H1 (cell line): ENCODE measurements around the gene SLC25A38. TPM values are rescaled to one million over a fixed set of nuclear protein-coding genes. Genes with fewer than 3 reads are reported as not detected.

ENCODE experiments used
- CTCF ChIA-PET: fragments of 300-600 bp; sonication (Branson Sonifier 250); formaldehyde crosslinking; loops from one replicate; lab custom pipeline; 2021; ENCODE audit not compliant: partially characterized antibody; lab: Charles Lee
- POLR2A ChIA-PET: fragments of 300-600 bp; sonication (Branson Sonifier 250); formaldehyde crosslinking; loops from one replicate; lab custom pipeline; 2021; ENCODE audit warnings: inconsistent platforms; ENCODE audit not compliant: partially characterized antibody; lab: Charles Lee
- DNase-seq, 2 experiments: peaks; one replicate each; pipeline versions ENCODE4 v3.0.0 to v3.0.0-alpha.2; 2010 to 2022; ENCODE audit warnings: low spot score in 2 of 2, low read depth in 1 of 2, mixed read lengths in 1 of 2
- FAIRE-seq: peaks from 2 replicates; lab custom pipeline; 2011; peaks lifted over from hg19 to GRCh38; lab: Jason Lieb, UNC
- H2AFZ ChIP-seq: 2 replicates; pipeline ENCODE4 v1.8.1; 2012; ENCODE audit warnings: low read length, inconsistent platforms
- H2AK5ac ChIP-seq: 2 replicates; pipeline ENCODE4 v1.6.1; 2013; ENCODE audit warnings: low read depth, low read length
- H2BK120ac ChIP-seq: replicated peaks from 2 replicates; pipeline ENCODE3; 2013; ENCODE audit warnings: low read depth, low read length, inconsistent platforms
- H2BK12ac ChIP-seq: 2 replicates; pipeline ENCODE4 v1.6.1; 2013; ENCODE audit warnings: low read depth, low read length
- H2BK15ac ChIP-seq: 2 replicates; pipeline ENCODE4 v1.6.1; 2013; ENCODE audit warnings: low read length
- H2BK20ac ChIP-seq: 2 replicates; pipeline ENCODE4 v1.6.1; 2013; ENCODE audit warnings: low read length
- H2BK5ac ChIP-seq: 2 replicates; pipeline ENCODE4 v1.6.1; 2013; ENCODE audit warnings: low read depth, low read length
- H3K14ac ChIP-seq: 2 replicates; pipeline ENCODE4 v1.6.1; 2013; ENCODE audit warnings: inconsistent platforms; ENCODE audit not compliant: insufficient read length
- H3K18ac ChIP-seq: 2 replicates; pipeline ENCODE4 v1.6.1; 2013; ENCODE audit warnings: low read length; ENCODE audit errors: extremely low read depth
- H3K23ac ChIP-seq: 2 replicates; pipeline ENCODE4 v1.6.1; 2013; ENCODE audit warnings: inconsistent platforms; ENCODE audit not compliant: insufficient read length
- H3K23me2 ChIP-seq: 2 replicates; pipeline ENCODE4 v1.6.1; 2013; ENCODE audit warnings: low read depth, low read length
- H3K27ac ChIP-seq: 2 replicates; pipeline ENCODE4 v1.6.1; 2011; ENCODE audit warnings: low read depth, low read length, inconsistent platforms
- H3K27me3 ChIP-seq, 4 experiments: replicated peaks in 1 of 4; 1 replicate in 1 of 4; 2 replicates in 3 of 4; pipeline versions ENCODE4 v1.6.1 to v1.8.1; 2011 to 2013; ENCODE audit warnings: low read length in 3 of 4, mild to moderate bottlenecking in 3 of 4, inconsistent platforms in 2 of 4, mixed read lengths in 2 of 4, moderate library complexity in 1 of 4; ENCODE audit not compliant: control insufficient read depth in 3 of 4, insufficient read depth in 3 of 4; ENCODE audit errors: extremely low read depth in 1 of 4
- H3K36me3 ChIP-seq, 4 experiments: 2 replicates each; pipeline versions ENCODE4 v1.6.1 to v1.8.1; 2011 to 2013; ENCODE audit warnings: mild to moderate bottlenecking in 4 of 4, low read length in 3 of 4, moderate library complexity in 2 of 4, control low read depth in 1 of 4, inconsistent platforms in 1 of 4; ENCODE audit not compliant: insufficient read depth in 4 of 4, control insufficient read depth in 2 of 4
- H3K4ac ChIP-seq: replicated peaks from 2 replicates; pipeline ENCODE3; 2013; ENCODE audit warnings: low read length, low read depth, mixed read lengths, inconsistent platforms; ENCODE audit not compliant: insufficient read length
- H3K4me1 ChIP-seq, 4 experiments: replicated peaks in 1 of 4; 1 replicate in 1 of 4; 2 replicates in 3 of 4; pipeline versions ENCODE4 v1.6.1 to v1.8.1; 2011 to 2013; ENCODE audit warnings: low read length in 3 of 4, inconsistent platforms in 2 of 4, mixed read lengths in 1 of 4; ENCODE audit not compliant: insufficient read depth in 4 of 4, control insufficient read depth in 3 of 4
- H3K4me2 ChIP-seq, 2 experiments: 2 replicates each; pipeline versions ENCODE4 v1.6.1 to v1.8.1; 2011 to 2013; ENCODE audit warnings: low read depth in 2 of 2, low read length in 2 of 2, control low read depth in 1 of 2, inconsistent platforms in 1 of 2, mild to moderate bottlenecking in 1 of 2; ENCODE audit not compliant: insufficient read depth in 1 of 2
- H3K4me3 ChIP-seq, 4 experiments: fragments of 200-600, 300-600 bp in 1 of 4; sonication (generic), shearing (Covaris generic), sonication (Bioruptor Twin) in 1 of 4; 2 replicates each; pipeline versions ENCODE4 v1.5.1 to v1.8.1; 2011 to 2016; ENCODE audit warnings: low read length in 4 of 4, low read depth in 3 of 4, control low read depth in 2 of 4, inconsistent platforms in 2 of 4, mild to moderate bottlenecking in 2 of 4, mixed read lengths in 1 of 4, moderate library complexity in 1 of 4; ENCODE audit not compliant: insufficient read depth in 2 of 4; ENCODE audit errors: extremely low read depth in 1 of 4
- H3K56ac ChIP-seq: replicated peaks from 2 replicates; pipeline ENCODE3; 2013; ENCODE audit warnings: low read depth, mild to moderate bottlenecking, mixed read lengths, low read length, inconsistent platforms; ENCODE audit not compliant: insufficient read length
- H3K79me1 ChIP-seq: 2 replicates; pipeline ENCODE4 v1.6.1; 2013; ENCODE audit warnings: low read depth, low read length, control low read depth
- H3K79me2 ChIP-seq, 2 experiments: 2 replicates each; pipeline versions ENCODE4 v1.6.1 to v1.8.1; 2012 to 2013; ENCODE audit warnings: low read length in 2 of 2, mild to moderate bottlenecking in 2 of 2, inconsistent platforms in 1 of 2; ENCODE audit not compliant: insufficient read depth in 2 of 2, control insufficient read depth in 1 of 2
- H3K9ac ChIP-seq, 4 experiments: replicated peaks in 1 of 4; 1 replicate in 1 of 4; 2 replicates in 3 of 4; pipeline versions ENCODE4 v1.6.1 to v1.8.1; 2011 to 2013; ENCODE audit warnings: low read depth in 3 of 4, low read length in 3 of 4, control low read depth in 2 of 4, mild to moderate bottlenecking in 2 of 4, moderate library complexity in 2 of 4, inconsistent platforms in 1 of 4; ENCODE audit errors: extremely low read depth in 1 of 4
- H3K9me3 ChIP-seq, 2 experiments: 2 replicates each; pipeline versions ENCODE4 v1.6.1 to v1.8.1; 2012 to 2013; ENCODE audit warnings: mild to moderate bottlenecking in 2 of 2, moderate library complexity in 2 of 2, control low read depth in 1 of 2, inconsistent platforms in 1 of 2, low read depth in 1 of 2, low read length in 1 of 2, mixed read lengths in 1 of 2; ENCODE audit not compliant: insufficient read depth in 2 of 2
- H4K20me1 ChIP-seq, 2 experiments: replicated peaks in 1 of 2; 2 replicates each; pipeline versions ENCODE3 to v1.8.1; 2011 to 2013; ENCODE audit warnings: inconsistent platforms in 2 of 2, low read length in 2 of 2, mild to moderate bottlenecking in 1 of 2; ENCODE audit not compliant: insufficient read depth in 2 of 2, control insufficient read depth in 1 of 2
- H4K5ac ChIP-seq: 2 replicates; pipeline ENCODE4 v1.6.1; 2013; ENCODE audit warnings: low read length, low read depth, mixed read lengths, inconsistent platforms; ENCODE audit not compliant: insufficient read length
- H4K8ac ChIP-seq: 2 replicates; pipeline ENCODE4 v1.8.0; 2013; ENCODE audit warnings: mild to moderate bottlenecking, moderate library complexity, low read length, inconsistent platforms; ENCODE audit not compliant: insufficient read depth; ENCODE audit errors: extremely low read depth
- H4K91ac ChIP-seq: replicated peaks from 2 replicates; pipeline ENCODE3; 2013; ENCODE audit warnings: low read length, mixed read lengths, inconsistent platforms; ENCODE audit not compliant: insufficient read length
- ATF2 ChIP-seq: IDR thresholded peaks from 2 replicates; pipeline ENCODE4 v1.6.1; 2012; ENCODE audit warnings: low read length, inconsistent platforms
- CREB1 ChIP-seq: IDR thresholded peaks from 2 replicates; pipeline ENCODE4 v1.6.1; 2012; ENCODE audit warnings: inconsistent platforms
- CTCF ChIP-seq, 3 experiments: IDR thresholded peaks; 1 replicate in 2 of 3; 2 replicates in 1 of 3; pipeline versions ENCODE4 v1.5.1 to v1.6.1; 2011; ENCODE audit warnings: low read length in 3 of 3, mild to moderate bottlenecking in 3 of 3, inconsistent platforms in 2 of 3, low read depth in 1 of 3, moderate library complexity in 1 of 3; ENCODE audit not compliant: insufficient read depth in 1 of 3; ENCODE audit errors: control extremely low read depth in 1 of 3
- GTF2F1 ChIP-seq: IDR thresholded peaks from 2 replicates; pipeline ENCODE4 v1.6.1; 2012; ENCODE audit warnings: low read depth, low read length, improper control_type of control experiment, borderline replicate concordance
- KDM4A ChIP-seq: IDR thresholded peaks from one replicate; pipeline ENCODE4 v1.7.1; 2012; ENCODE audit warnings: low read depth, mild to moderate bottlenecking, moderate library complexity, low read length, inconsistent platforms; ENCODE audit not compliant: severe bottlenecking
- RBBP5 ChIP-seq: IDR thresholded peaks from 2 replicates; pipeline ENCODE4 v1.7.1; 2012; ENCODE audit warnings: low read depth, mild to moderate bottlenecking, inconsistent platforms, low read length, moderate library complexity, borderline replicate concordance
- RXRA ChIP-seq: IDR thresholded peaks from 2 replicates; pipeline ENCODE4 v1.6.1; 2011; ENCODE audit warnings: low read depth, mild to moderate bottlenecking, low read length, moderate library complexity; ENCODE audit not compliant: insufficient read depth
- SIRT6 ChIP-seq: IDR thresholded peaks from one replicate; pipeline ENCODE4 v1.7.1; 2012; ENCODE audit warnings: low read length, inconsistent platforms
- TAF7 ChIP-seq: optimal IDR thresholded peaks from 2 replicates; pipeline ENCODE3; 2011; ENCODE audit warnings: low read depth, mild to moderate bottlenecking, inconsistent platforms, low read length, moderate library complexity, borderline replicate concordance
- WGBS, 2 experiments: shearing (Covaris generic) in 1 of 2; methylation state at CpG; one replicate each; pipeline versions ENCODE4 v1.1.6 to v1.1.7; 2013 to 2015; ENCODE audit warnings: low lambda C conversion rate in 2 of 2, mixed read lengths in 2 of 2, inconsistent platforms in 1 of 2, low coverage in 1 of 2, missing lambda C conversion rate in 1 of 2; ENCODE audit not compliant: insufficient replicate concordance in 2 of 2, insufficient coverage in 1 of 2, insufficient read length in 1 of 2; ENCODE audit errors: extremely low coverage in 1 of 2, missing lambda C conversion rate in 1 of 2; 5-methylcytosine and 5-hydroxymethylcytosine counted together
- polyA plus RNA-seq, 7 experiments: library from polyadenylated mRNA; depleted of rRNA in 3 of 7; stranded (reverse) in 5 of 7; unstranded in 2 of 7; fragments of >200 nt in 5 of 7; fragments of 200-250 nt in 2 of 7; gene quantifications; 1 replicate in 5 of 7; 2 replicates in 1 of 7; 4 replicates in 1 of 7; pipeline versions ENCODE4 v1.2.1 to v1.2.3, GENCODE V29; 2011 to 2013; ENCODE audit warnings: missing spikeins in 2 of 7, mixed read lengths in 2 of 7
- total RNA-seq: library from RNA; stranded (reverse); fragmentation: NEBNext Ultra II Directional; extraction: Animal tissue kit (Norgen Biotek cat#: 25700); gene quantifications from 2 replicates; pipeline ENCODE4 v1.2.1, GENCODE V29; 2021

Gene SLC25A38
- total and polyA plus RNA-seq, 2 of the 8 experiments (the other 6 are each of a cell fraction or from before 2014, with no cell fraction given), result 41.2 to 45.8 TPM

DNA sequence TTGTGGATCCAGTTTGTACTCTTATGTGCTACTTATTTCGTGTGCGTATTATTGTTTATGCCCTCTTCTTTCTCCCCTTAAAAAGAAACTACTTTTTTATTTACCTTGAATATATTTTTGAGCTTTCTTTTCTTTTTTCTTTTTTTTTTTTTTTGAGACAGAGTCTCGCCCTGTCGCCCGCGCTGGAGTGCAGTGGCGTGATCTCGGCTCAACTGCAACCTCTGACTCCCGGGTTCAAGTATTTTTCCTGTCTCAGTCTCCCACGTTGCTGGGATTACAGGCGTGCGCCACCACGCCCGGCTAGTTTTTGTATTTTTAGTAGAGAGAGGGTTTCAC lies 1.5 kb downstream of the SLC25A38 start:
- H4K8ac ChIP-seq, result no peak overlapping the region
- H3K27me3 ChIP-seq, result no peaks in the 10 kb centered on the region
- peak overlapping the region; percentile 36 to 63 (median 42); a peak in 4 of 7 replicates for H3K9ac ChIP-seq
- no peak overlapping the region for H2AFZ ChIP-seq
- FAIRE-seq (no peak), DNase-seq (no peak)
- H2BK5ac ChIP-seq, result no peak overlapping the region
- H3K9me3 ChIP-seq, result no peaks in the 10 kb centered on the region
- H2BK20ac ChIP-seq, result no peak overlapping the region
- no peak overlapping the region for H2BK12ac ChIP-seq
- peaks cover 30 to 58% of the 10 kb centered on the region in 2 experiments for H3K79me2 ChIP-seq
- no peak overlapping the region for H2AK5ac ChIP-seq
- H3K36me3 ChIP-seq, result peaks cover 3 to 8% (median 5%) of the 10 kb centered on the region in 4 experiments; a peak in 6 of 8 replicates
- peaks cover 7 to 21% of the 10 kb centered on the region in 2 experiments for H4K20me1 ChIP-seq
- no peak overlapping the region for H2BK15ac ChIP-seq
- no peak overlapping the region for H2BK120ac ChIP-seq
- H3K4me3 ChIP-seq, result peak overlapping the region; percentile 52 to 85 (median 63)
- H3K56ac ChIP-seq, result no peak overlapping the region
- H3K27ac ChIP-seq, result no peak overlapping the region
- no peak overlapping the region for H3K18ac ChIP-seq
- no peak overlapping the region for H4K91ac ChIP-seq
- H3K79me1 ChIP-seq, result peaks cover 22% of the 10 kb centered on the region
- WGBS, 2 experiments, result 57% methylated on average over 7 of the region's 14 CpGs; no CpG with 5 or more reads in 1 of the 2 experiments
- ChIA-PET CTCF (interaction anchor here (0.9 to 2.0 kb wide), 3 partner anchors 15 to 23 kb away, joined by 3 to 8 read pairs (median 3); no protein-coding TSS in a partner anchor), POLR2A (interaction anchor here (0.7 to 33.7 kb wide), 4 partner anchors 12 to 200 kb away, joined by 3 to 771 read pairs (median 8); partner anchors contain the start of gene RPSA)
- H3K14ac ChIP-seq, result no peak overlapping the region
- H3K4me1 ChIP-seq, result peaks cover 3 to 6% (median 5%) of the 10 kb centered on the region in 4 experiments; a peak in 6 of 7 replicates
- no peak overlapping the region for H4K5ac ChIP-seq
- H3K4ac ChIP-seq, result no peak overlapping the region
- H3K23me2 ChIP-seq, result no peaks in the 10 kb centered on the region; the same call in 1 of the 2 replicates
- peak overlapping the region; percentile 68 to 72 for H3K4me2 ChIP-seq
- no peak overlapping the region for H3K23ac ChIP-seq
- TF ChIP-seq RXRA (no peak), RBBP5 (no peak), SIRT6 (no peak), TAF7 (no peak), GTF2F1 (no peak), ATF2 (no peak), CREB1 (no peak), CTCF (IDR thresholded peaks at IDR 0.05; ENCODE audit: control extremely low read depth in 1 of 3, insufficient read depth in 1 of 3, low read depth in 1 of 3, low read length in 3 of 3) (no peak), KDM4A (no peak)
